Suppressor macrophage (primary cell): Measurements from ENCODE around the gene AURKB.
A peak's percentile ranks its signal among the peaks of the same experiment; 100 is the strongest.
"Not testable (repeated sequence)": the region's sequence is repeated elsewhere in the genome, so short reads cannot be mapped to it uniquely, and the experiment has no call there.

Experiments
- DNase-seq, 4 experiments: peaks; one replicate each; pipeline ENCODE4 v3.0.0-alpha.2; 2020 to 2022

AURKB gene

DNA sequence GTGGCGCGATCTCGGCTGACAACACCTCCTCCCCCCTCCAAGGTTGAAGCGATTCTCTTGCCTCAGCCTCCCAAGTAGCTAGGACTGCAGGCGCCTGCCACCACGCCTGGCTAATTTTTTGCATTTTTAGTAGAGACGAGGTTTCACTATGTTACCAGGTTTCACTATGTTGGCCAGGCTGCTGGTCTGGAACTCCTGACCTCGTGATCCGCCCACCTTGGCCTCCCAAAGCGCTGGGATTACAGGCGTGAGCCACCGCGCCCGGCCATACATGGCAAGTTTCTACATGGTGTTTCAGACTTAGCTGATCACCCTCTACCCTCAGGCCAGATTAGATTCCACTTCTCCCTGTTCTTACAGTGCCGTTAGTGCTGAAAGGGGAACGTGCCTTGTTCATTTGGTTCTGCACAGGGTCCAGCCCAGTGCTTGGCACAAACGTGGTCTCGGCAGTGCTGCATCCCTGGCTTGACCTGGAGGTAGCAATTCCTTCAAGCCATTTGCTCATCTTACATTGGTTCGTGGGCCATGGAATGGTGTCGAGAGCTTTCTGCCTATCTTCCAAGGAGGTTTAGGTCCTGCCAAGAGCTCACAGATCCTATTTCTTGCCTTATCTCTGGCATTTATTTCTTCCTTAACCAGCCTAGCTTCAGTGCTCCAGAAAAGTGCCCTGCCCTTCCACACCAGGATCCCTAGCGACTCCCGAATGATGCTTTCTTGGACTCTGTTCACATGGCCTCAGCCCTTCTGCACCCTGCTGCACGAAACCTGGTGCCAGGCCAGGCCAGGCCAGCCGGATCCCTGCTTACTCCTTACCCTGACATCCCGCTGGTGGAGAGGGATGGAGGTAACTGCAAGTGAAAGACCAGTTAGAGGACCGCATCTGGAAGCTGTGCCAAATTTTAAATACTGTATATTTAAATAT, 14.8 kb upstream of the AURKB start:
- no peak for DNase-seq

DNA sequence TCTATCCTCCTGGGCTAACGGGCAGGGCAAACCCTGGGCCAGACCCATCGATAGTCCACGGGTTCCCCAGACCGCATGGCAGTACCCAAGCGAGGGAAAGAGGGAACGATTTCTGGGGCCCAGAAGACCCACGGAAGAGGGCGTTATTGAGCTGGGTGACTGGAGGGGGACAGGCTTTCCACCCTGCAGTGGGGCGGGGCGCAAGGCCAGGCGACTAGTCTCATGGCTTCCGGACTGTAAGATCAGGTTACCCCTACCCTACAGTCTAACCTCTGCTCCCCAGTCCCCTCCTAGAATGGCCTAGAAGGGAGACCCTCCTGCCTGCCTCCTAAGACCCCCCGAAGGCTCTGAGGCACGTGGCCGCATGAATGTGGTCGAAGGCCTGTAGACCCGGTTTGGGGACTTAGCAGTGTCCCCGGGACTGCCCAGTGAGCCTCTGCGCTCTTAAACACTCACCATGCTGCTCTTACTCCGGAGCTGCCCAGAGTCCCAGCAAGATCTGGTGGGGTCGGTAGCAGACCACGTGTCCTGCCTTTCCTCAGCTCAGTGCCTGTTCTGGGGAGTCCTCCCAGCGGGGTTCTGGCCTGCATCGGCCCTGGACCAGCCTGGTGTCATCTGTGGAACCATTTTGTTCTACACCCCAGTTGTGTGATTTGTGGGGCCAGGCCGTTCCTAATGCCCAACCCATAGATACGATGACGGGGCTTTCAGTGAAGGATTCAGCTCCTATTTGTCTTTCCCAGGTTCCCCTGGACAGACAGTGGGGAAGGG, 13.2 kb upstream of the AURKB start:
- peak; percentile 59 to 81 (median 70) for DNase-seq

- peak; percentile 96 to 98 (median 98) for DNase-seq
These were observed 12.4 kb upstream of the AURKB start for GRCh38 chr17:8222630-8223355.

DNA sequence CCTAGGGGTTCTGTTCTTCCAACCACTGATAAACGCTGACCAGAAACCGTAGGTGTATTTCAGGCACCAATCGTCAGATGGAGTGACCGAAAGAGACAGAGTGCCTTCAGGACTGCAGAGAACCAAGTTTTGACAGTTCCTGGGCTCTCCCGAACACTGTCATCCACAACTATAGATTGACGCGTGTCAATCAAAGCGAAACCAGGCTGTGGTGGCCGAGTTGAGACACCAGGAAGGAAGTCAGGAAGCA, 11.9 kb upstream of the AURKB start:
- peak in 1 of 4 experiments; percentile 87 for DNase-seq

GRCh38 chr17:8221663-8222379, 11.4 kb upstream of the AURKB start:
- peak; percentile 85 to 91 (median 90) for DNase-seq

DNA sequence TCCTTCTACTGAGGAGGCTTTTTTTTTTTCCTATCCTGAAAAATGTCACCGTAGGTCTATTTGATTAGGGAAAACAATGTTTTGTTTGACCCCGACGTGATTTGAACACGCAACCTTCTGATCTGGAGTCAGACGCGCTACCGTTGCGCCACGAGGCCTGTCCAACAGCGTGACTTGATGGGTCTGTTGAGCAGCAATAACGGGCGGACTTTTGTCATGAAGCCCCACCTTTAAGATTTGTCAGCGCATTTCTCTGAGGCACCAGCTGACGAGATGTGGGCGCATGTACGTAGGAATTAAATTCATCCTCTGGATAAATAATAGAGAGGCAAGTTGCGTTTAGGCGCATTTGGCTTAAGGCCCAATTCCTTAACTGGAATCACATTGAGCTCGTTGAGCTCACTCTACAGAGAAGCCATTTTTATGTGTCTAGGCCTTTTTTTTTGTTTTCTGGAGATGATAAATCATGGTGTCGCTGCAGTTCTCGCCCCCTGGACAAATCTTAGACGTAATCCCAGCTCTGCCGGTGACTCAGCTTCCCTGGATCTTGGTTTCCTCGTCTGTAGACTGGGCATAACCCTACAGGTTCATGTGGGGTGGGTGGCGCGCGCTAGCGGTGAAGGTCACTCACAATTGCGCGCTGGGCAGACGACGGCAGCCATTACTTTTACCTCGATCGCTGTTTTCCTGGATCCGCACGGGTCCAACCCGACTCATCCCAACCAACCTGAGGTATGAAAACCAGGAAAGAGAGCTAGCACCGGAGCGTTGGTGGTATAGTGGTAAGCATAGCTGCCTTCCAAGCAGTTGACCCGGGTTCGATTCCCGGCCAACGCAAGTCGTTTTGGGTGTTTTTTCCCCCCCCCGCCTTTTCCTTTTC, 10.6 kb upstream of the AURKB start:
- DNase-seq: peak; percentile 89 to 96 (median 92)

DNA sequence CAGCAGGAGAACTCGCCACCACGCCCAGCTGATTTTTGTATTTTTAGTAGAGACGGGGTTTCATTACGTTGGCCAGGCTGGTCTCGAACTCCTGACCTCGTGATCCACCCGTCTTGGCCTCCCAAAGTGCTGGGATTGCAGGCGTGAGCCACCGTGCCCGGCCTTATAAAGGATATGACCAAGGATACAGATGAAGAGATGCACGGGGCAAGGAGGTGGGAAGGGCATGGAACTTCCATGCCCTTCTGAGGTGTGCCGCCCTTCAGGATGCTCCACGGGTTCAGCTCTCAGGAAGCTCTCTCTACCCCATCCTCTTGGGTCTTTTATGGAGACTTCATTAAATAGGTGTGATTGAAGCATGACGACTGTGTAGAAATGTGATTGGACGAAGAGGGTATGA, 3.6 kb upstream of the AURKB start:
- not testable (repeated sequence) for DNase-seq

- peak in 1 of 4 experiments; percentile 17 for DNase-seq
These were observed 2.2 kb upstream of the AURKB start for GRCh38 chr17:8212312-8213180.

DNA sequence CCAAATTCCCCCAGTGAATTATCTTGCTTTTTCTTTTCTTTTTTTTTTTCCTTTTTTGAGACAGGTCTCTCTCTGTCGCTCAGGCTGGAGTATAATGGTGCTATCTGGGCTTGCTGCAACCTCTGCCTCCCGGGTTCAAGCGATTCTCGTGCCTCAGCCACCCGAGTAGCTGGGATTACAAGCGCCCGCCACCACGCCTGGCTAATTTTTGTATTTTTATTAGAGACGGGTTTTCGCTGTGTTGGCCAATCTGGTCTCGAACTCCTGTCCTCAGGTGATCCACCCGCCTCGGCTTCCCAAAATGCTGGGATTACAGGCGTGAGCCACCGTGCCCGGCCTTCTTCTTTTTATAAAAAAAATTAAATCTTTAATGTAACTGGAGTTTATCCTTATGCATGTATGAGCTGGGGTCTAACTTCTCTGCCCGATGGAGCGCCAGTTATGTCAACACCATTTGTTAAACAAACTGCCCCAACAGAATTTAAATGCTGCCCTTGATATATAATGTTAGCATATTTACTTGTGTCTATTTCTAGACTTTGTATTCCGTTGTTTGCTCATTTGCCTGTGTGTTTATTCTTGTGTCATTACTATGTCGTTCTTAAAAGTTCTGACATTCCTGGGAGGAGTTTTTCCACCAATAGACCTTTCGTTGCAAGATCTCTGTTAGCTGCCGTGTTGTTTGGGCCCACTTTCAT, 535 bp upstream of the AURKB start:
- DNase-seq: peak in 1 of 4 experiments; percentile 21

GRCh38 chr17:8206536-8206935, 3.8 kb downstream of the AURKB start:
- no peak for DNase-seq

DNA sequence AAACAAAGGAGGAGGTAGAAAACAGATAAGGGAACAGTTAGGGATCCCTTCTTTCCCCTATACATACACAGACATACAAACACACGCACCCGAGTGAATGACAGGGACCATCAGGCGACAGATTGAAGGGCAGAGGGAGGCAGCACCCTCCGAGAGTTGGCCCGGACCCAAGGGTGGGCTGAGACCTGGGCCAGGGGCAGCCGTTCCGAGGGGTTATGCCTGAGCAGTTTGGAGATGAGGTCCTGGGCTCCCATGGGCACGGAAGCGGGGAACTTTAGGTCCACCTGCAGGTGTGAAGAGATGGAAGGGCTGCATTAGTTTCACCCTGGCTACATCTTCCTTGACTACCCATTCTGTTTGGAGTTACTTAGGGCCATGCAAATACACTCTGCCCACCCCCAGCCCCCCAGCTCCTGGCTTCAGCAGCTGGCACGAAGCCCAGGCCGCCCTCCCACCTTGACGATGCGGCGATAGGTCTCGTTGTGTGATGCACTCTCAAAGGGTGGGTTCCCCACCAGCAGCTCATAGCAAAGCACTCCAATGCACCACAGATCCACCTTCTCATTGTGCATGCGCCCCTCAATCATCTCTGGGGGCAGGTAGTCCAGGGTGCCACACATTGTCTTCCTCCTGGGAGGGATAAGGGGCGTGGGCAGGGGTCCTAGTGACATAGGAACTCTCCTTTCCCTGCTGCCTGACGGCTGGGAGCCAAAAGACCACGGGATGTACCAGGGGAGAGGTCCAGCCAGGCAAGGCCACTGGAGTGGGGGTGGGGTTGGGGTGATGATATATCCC, 5.4 kb downstream of the AURKB start:
- DNase-seq: no peak

GRCh38 chr17:8192070-8192815, 18.1 kb downstream of the AURKB start:
- DNase-seq: peak; percentile 72 to 82 (median 82)

DNA sequence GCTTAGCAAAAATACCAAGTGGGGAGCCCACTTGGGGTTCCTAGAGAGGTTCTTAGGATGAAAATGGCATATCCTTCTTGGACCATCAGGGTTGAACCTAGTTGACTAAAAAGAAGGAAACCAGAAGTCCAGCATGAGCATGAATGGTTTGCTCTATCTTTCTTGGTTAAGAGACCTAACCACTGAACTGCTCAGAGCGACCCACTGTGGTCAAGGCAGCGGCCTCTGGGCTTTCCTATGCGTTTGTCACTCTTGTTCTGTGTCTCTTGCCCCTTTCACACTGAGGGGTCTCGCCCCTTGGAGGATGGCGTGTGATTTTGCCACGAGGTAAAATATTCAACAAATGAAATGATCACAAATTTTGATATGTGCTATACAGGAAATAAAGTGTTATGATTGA, 19.9 kb downstream of the AURKB start:
- DNase-seq: no peak

DNA sequence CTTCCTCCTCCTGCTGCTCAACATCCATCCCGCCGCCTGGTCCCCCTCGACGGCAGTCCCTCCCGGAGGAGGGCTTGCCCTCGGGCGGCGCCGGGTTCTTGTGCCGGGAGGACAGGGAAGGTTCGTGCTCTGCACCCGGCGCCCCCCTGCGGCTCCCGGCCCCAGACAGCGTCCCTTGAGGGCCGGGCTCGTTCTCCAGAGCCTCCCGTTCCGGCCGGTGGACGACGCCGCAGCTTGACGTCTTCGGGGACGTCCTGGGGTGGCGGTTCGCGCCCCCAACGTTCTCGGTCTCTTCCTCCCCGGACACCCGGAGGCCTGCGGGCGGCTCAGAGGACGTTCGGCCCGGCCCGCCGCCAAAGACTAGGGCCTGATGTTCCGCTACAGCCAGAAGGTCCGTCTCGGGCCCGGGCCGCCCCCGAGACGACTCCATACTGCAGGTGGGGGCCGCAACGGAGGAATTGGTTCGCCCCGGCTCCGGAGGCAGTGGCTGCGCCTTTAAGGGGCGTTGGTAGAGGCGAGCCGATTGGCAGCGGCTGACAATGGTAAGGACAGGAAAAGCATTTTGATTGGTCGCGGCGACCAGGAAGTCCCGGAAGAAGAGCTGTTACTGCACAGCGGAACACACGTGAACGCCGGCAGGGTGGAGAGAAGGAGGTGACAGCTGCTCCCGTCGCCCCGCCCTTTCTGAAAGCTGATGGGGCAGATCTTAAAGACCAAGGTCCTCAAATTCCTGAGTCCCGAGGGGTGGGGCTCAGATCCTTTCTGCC, 20.5 kb downstream of the AURKB start, which contains the start of gene BORCS6:
Gene BORCS6, minus strand, starts transcription at position 470 of the 767 bp plus-strand sequence. Its CDS starts 40 bp downstream, at position 430.
- peak; percentile 97 to 99 (median 98) for DNase-seq

GRCh38 chr17:8189041-8189710, 21.2 kb downstream of the AURKB start:
- DNase-seq: peak in 3 of 4 experiments; percentile 20 to 51 (median 32)

DNA sequence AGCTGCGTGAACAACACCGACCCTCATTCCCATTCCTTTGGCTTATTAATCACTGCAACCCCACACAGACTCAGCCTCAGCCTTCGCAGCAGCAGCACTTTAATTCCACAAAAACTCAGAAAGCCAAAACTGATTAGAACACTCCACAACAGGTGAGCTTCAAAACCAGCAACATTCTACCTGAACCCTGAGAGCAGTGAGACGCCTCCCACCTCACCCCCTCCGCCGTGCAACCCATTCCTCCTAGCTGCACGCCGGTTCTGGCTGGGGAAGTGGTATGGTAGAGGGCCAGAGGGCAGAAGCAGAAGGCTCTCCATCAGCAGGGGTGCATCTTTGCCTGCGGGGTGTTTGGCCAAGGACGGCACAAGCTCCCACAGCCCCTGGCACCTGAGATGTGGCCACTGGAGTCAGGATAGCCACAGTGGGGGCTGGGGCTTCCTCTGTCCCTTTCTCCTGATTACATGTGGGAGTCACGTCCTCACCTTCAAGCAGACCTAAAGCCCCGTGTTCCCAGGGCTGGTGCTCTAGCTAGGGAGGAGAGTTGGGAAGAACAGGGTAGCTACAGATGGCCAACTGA, 22.0 kb downstream of the AURKB start:
- peak in 1 of 4 experiments; percentile 32 for DNase-seq
